HepG2 (cell line): ENCODE measurements around the gene FIGNL1. TPM values are rescaled to one million over a fixed set of nuclear protein-coding genes. Genes with fewer than 3 reads are reported as not detected.

Experiments used
- BRD4 ChIP-seq: sonication (generic); formaldehyde crosslinking; IDR thresholded peaks from 2 replicates; pipeline ENCODE4 v1.4.0; 2020; ENCODE audit warnings: missing genetic modification reagents
- EEA1 ChIP-seq: sonication (generic); formaldehyde crosslinking; IDR thresholded peaks from 2 replicates; pipeline ENCODE4 v1.5.1; 2020; ENCODE audit warnings: mild to moderate bottlenecking, missing genetic modification reagents, borderline replicate concordance
- FOXA1 ChIP-seq, 2 experiments: fragments of 450-650 bp in 1 of 2; sonication (generic) in 1 of 2; formaldehyde crosslinking in 1 of 2; IDR thresholded peaks; 2 replicates each; pipeline versions ENCODE4 v1.4.0 to v1.6.1; 2016 to 2020; ENCODE audit warnings: missing genetic modification reagents in 1 of 2
- FOXO4 ChIP-seq: sonication (generic); formaldehyde crosslinking; conservative IDR thresholded peaks from 2 replicates; pipeline ENCODE4 v1.8.1; 2023; ENCODE audit warnings: missing genetic modification reagents
- KLF6 ChIP-seq: IDR thresholded peaks from 2 replicates; pipeline ENCODE4 v1.8.0; 2016; ENCODE audit warnings: missing biosample characterization, missing genetic modification reagents
- NR0B2 ChIP-seq: sonication (generic); formaldehyde crosslinking; IDR thresholded peaks from 2 replicates; pipeline ENCODE4 v1.4.0; 2020; ENCODE audit warnings: mild to moderate bottlenecking, missing genetic modification reagents
- RXRA ChIP-seq: sonication (generic); formaldehyde crosslinking; IDR thresholded peaks from 2 replicates; pipeline ENCODE4 v1.5.1; 2020; ENCODE audit warnings: missing genetic modification reagents
- SAFB2 ChIP-seq: sonication (generic); formaldehyde crosslinking; IDR thresholded peaks from 2 replicates; pipeline ENCODE4 v1.5.1; 2020; ENCODE audit warnings: missing genetic modification reagents, low read depth, mild to moderate bottlenecking, borderline replicate concordance
- TBL1XR1 ChIP-seq: fragments of 150-350 bp; IDR thresholded peaks from 2 replicates; pipeline ENCODE4 v1.6.1; 2014; ENCODE audit warnings: borderline replicate concordance, low read length; ENCODE audit not compliant: partially characterized antibody
- TEAD3 ChIP-seq: optimal IDR thresholded peaks from 2 replicates; pipeline ENCODE3; 2016; ENCODE audit warnings: borderline replicate concordance
- ZBTB1 ChIP-seq: sonication (generic); formaldehyde crosslinking; IDR thresholded peaks from 2 replicates; pipeline ENCODE4 v1.4.0; 2020; ENCODE audit warnings: missing genetic modification reagents, borderline replicate concordance
- ZBTB21 ChIP-seq: sonication (generic); formaldehyde crosslinking; IDR thresholded peaks from 2 replicates; pipeline ENCODE4 v1.4.0; 2020; ENCODE audit warnings: missing genetic modification reagents
- ZBTB37 ChIP-seq: sonication (generic); formaldehyde crosslinking; IDR thresholded peaks from 2 replicates; pipeline ENCODE4 v1.4.0; 2020; ENCODE audit warnings: mild to moderate bottlenecking, missing genetic modification reagents
- ZHX2 ChIP-seq, 2 experiments: sonication (generic) in 1 of 2; formaldehyde crosslinking in 1 of 2; IDR thresholded peaks; 2 replicates each; pipeline versions ENCODE4 v1.6.1 to v1.9.0; 2014 to 2022; ENCODE audit warnings: antibody characterized with exemption in 1 of 2, borderline replicate concordance in 1 of 2, inconsistent platforms in 1 of 2, low read depth in 1 of 2, missing genetic modification reagents in 1 of 2
- ZNF225 ChIP-seq: sonication (generic); formaldehyde crosslinking; IDR thresholded peaks from 2 replicates; pipeline ENCODE4 v1.4.0; 2020; ENCODE audit warnings: mild to moderate bottlenecking, missing genetic modification reagents
- ZNF274 ChIP-seq: sonication (generic); formaldehyde crosslinking; IDR thresholded peaks from 2 replicates; pipeline ENCODE4 v1.5.1; 2020; ENCODE audit warnings: mild to moderate bottlenecking, missing genetic modification reagents
- ZNF337 ChIP-seq: sonication (generic); formaldehyde crosslinking; IDR thresholded peaks from 2 replicates; pipeline ENCODE4 v1.5.1; 2020; ENCODE audit warnings: missing genetic modification reagents, low read depth, mild to moderate bottlenecking, borderline replicate concordance
- ZNF546 ChIP-seq: sonication (generic); formaldehyde crosslinking; conservative IDR thresholded peaks from 2 replicates; pipeline ENCODE4 v1.8.1; 2023; ENCODE audit warnings: mild to moderate bottlenecking, missing genetic modification reagents
- ZSCAN31 ChIP-seq: sonication (generic); formaldehyde crosslinking; IDR thresholded peaks from 2 replicates; pipeline ENCODE4 v1.5.0; 2020; ENCODE audit warnings: low read depth, mild to moderate bottlenecking, missing genetic modification reagents
- polyA plus RNA-seq, 8 experiments: library from polyadenylated mRNA; depleted of rRNA in 3 of 8; stranded (reverse) in 7 of 8; unstranded in 1 of 8; fragments of >200 nt; fragmentation: Illumina TruSeq in 4 of 8; extraction: Trizol in 4 of 8; gene quantifications; 2 replicates each; pipeline versions ENCODE4 v1.2.1 to v1.2.3, GENCODE V29; 2011 to 2016; ENCODE audit warnings: low read depth in 4 of 8, missing spikeins in 1 of 8, mixed read lengths in 1 of 8; ENCODE audit not compliant: insufficient read depth in 1 of 8
- total RNA-seq, 5 experiments: library from RNA; depleted of rRNA; stranded (reverse); fragments of >200 nt; fragmentation: Illumina TruSeq; extraction: Trizol; gene quantifications; 2 replicates each; pipeline ENCODE4 v1.2.3, GENCODE V29; 2016; ENCODE audit warnings: low read depth in 1 of 5

Gene FIGNL1
- total and polyA plus RNA-seq, 2 of the 13 experiments (the other 11 are each of a cell fraction or from before 2014, with no cell fraction given), result 4.0 to 20.9 TPM

GRCh38 chr7:50449881-50450589 lies at the start of gene FIGNL1 (continued):
- no peak for TF ChIP-seq FOXO4 (CRISPR knock-in tag)
- TF ChIP-seq FOXA1 (IDR thresholded peaks at IDR 0.05), result no peak
- TF ChIP-seq FOXA1 (CRISPR knock-in tag; IDR thresholded peaks at IDR 0.05), result peak; percentile 46
- TF ChIP-seq NR0B2, result peak; percentile 84; the same call in 1 of the 2 replicates
- TF ChIP-seq ZSCAN31 (CRISPR knock-in tag), result peak; percentile 80; the same call in 1 of the 2 replicates
- peak; percentile 89; the same call in 1 of the 2 replicates for TF ChIP-seq ZNF546 (CRISPR knock-in tag)
- TF ChIP-seq ZBTB1, result peak; percentile 87; the same call in 1 of the 2 replicates
- peak; percentile 84; the same call in 1 of the 2 replicates for TF ChIP-seq ZNF337 (CRISPR knock-in tag)
- peak; percentile 56 for TF ChIP-seq TEAD3 (CRISPR knock-in tag)
- no peak for TF ChIP-seq TBL1XR1
- TF ChIP-seq EEA1 (CRISPR knock-in tag), result peak; percentile 82; the same call in 1 of the 2 replicates
- TF ChIP-seq SAFB2 (CRISPR knock-in tag), result peak; percentile 69; the same call in 1 of the 2 replicates
- 0 out of 2 replicates have a peak, but pooled peaks have one; percentile 26 for TF ChIP-seq ZBTB37 (CRISPR knock-in tag)
- peak; percentile 65; the same call in 1 of the 2 replicates for TF ChIP-seq BRD4
- TF ChIP-seq ZBTB21 (CRISPR knock-in tag), result 0 out of 2 replicates have a peak, but pooled peaks have one; percentile 9
- TF ChIP-seq KLF6 (CRISPR knock-in tag), result peak; percentile 64; the same call in 1 of the 2 replicates
- TF ChIP-seq RXRA (CRISPR knock-in tag), result peak; percentile 33; the same call in 1 of the 2 replicates
- TF ChIP-seq ZHX2 (IDR thresholded peaks at IDR 0.05; ENCODE audit: low read depth), result peak; percentile 78
- TF ChIP-seq ZHX2 (CRISPR knock-in tag; IDR thresholded peaks at IDR 0.05; ENCODE audit: borderline replicate concordance), result no peak
- TF ChIP-seq ZNF225 (CRISPR knock-in tag), result peak; percentile 95
- peak; percentile 75; the same call in 1 of the 2 replicates for TF ChIP-seq ZNF274 (CRISPR knock-in tag)
